Measurements from ENCODE around the gene AGL. TPM values are rescaled to one million over a fixed set of nuclear protein-coding genes. Genes with fewer than 3 reads are reported as not detected.

Gene AGL
- total and polyA plus RNA-seq, 2 of the 8 experiments (the other 6 are each of a cell fraction or from before 2014, with no cell fraction given) = 2.7 to 19.2 TPM

DNA sequence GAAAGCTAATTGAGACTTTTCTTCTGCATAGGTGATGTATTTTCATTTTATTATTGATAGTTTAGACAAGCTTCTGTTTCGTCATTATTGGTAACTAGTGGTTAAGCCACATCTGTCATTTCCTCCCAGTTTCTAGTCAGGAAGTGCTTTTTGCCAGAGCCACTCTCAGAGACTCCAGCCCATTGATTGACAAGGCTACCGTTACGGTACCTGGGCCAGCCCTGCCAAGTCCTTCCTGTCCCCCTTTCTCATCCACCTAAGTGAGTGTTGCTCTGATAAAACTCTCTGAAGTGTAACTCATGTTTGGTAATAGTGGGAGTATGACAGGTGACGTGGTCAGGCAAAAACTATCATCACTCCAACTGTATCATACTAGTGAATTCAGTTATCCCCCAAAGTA, 29.6 kb upstream of the AGL start (continued):
- TF ChIP-seq, protein P1, sequence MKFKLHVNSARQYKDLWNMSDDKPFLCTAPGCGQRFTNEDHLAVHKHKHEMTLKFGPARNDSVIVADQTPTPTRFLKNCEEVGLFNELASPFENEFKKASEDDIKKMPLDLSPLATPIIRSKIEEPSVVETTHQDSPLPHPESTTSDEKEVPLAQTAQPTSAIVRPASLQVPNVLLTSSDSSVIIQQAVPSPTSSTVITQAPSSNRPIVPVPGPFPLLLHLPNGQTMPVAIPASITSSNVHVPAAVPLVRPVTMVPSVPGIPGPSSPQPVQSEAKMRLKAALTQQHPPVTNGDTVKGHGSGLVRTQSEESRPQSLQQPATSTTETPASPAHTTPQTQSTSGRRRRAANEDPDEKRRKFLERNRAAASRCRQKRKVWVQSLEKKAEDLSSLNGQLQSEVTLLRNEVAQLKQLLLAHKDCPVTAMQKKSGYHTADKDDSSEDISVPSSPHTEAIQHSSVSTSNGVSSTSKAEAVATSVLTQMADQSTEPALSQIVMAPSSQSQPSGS (IDR thresholded peaks at IDR 0.05; ENCODE audit: low read length) = no peak
- no peak for TF ChIP-seq CBX8 (IDR thresholded peaks at IDR 0.05; ENCODE audit: borderline replicate concordance, low read depth, low read length)
- no peak for TF ChIP-seq SRF (IDR thresholded peaks at IDR 0.05; ENCODE audit: low read depth, low read length)
- no peak for TF ChIP-seq NANOG (IDR thresholded peaks at IDR 0.05; ENCODE audit: insufficient read depth, low read depth, low read length, poor library complexity, severe bottlenecking)
- TF ChIP-seq RXRA (IDR thresholded peaks at IDR 0.05; ENCODE audit: insufficient read depth, low read depth, low read length) = no peak
- no peak for TF ChIP-seq ASH2L (IDR thresholded peaks at IDR 0.05; ENCODE audit: low read length)
